Cortex of kidney (tissue), 1 donor: ENCODE results near the gene PALB2.

Experiments used
- DNase-seq: peaks from one replicate; lab custom pipeline; 2025; lab: John Stamatoyannopoulos, UW

PALB2 gene

DNA sequence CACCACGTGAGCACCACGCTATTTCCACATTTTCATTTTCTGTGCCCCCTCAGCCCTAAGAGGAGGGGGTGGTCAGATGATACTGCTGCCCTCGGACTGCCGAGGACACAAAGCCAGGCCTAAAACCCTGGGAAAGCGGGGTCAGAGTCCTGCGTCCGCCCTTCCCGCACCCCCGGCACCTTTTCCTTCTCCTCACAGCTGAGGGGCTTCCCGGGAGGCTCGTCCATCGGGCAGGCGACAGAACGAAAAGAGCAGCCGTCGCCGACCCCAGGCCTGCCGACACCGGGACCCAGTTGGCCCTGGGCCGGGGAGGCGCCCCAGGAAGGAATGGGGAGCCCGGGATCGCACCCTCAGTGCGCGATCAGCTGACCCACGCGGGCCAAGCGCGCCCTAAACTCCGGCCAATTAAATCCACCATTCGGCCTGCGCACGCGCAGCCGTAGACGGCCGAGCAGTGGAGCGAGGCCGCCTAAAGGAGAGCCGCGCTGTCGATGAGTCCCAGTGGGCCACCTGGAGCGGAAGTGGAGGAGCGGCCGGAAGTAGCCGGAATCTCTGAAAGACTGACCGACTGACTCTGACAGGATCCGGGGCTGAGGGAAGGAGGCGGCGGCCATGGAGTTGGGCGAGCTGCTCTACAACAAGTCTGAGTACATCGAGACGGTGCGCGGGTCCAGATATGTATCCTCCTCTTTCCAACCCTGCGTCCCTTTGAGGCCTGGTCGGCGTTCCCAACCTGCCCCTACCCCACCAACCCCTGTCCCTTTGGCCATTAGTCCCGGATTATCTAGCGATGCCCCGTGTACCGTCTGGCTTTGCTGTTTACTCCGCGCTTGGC, at the start of gene PALB2, which contains the start of gene DCTN5:
TSS of gene PALB2 (minus strand) at position 380 of the 835 bp plus-strand sequence. CDS start at position 227, 153 bp downstream.
TSS of gene DCTN5 (plus strand) at position 536 of the 835 bp plus-strand sequence. CDS start at position 613, 77 bp downstream.
- DNase-seq: peak; percentile 53

- DNase-seq: no peak
Observed at GRCh38 chr16:23689442-23690187, 48.5 kb upstream of the PALB2 start.

DNA sequence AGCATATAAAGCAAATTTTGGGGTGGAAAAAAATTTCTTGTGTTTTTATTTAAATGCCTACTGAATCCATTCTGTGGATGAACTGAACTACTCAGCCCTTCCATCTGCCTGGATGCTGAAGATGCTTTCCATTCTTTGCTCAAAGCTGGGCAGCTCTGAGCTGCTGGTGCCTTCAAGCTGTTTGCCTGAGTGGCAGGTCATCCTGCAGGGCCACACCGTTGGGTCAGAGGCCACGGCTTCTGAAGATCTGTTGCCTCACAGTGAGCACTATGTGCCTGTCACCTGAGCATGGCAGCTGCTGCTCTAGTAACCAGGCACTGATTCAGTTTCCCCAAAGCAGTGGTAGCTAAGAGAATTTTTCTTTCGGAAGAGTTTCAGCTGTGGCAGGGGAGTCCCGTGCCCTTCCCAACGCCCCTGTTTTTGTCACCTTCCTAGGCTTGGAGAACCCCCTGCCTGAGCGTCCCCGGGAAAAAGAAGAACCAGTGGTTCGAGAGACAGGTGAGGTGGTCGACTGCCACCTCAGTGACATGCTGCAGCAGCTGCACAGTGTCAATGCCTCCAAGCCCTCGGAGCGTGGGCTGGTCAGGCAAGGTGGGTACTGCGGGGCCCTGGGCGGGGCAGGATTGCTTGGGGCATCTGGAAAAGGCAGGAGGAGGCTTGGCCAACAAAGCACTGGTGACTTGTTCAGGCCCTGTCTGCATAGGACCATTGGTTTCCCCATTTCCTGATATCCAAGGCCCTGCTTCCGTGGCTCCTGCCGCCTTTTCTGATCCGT, 46.1 kb upstream of the PALB2 start:
- no peak for DNase-seq

DNA sequence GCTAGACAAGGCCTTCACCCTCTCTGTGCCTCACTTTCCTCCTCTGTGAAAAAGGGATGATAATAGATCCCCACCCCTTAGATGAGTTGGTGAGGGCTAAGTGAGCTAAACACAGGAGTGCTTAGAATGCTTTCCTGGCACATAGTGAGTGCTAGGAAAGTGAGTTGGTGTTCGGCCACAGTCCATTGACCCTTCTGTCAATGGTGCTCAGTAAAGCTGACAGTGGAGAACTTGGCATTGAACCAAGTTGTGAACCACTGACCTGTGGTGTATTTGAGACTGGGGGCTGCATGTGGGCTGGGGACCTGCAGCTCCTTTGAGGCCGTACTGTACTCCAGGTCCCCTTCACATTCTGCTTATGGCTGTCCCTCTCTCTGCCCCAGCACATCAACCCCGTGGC, 42.4 kb upstream of the PALB2 start:
- DNase-seq: no peak

DNA sequence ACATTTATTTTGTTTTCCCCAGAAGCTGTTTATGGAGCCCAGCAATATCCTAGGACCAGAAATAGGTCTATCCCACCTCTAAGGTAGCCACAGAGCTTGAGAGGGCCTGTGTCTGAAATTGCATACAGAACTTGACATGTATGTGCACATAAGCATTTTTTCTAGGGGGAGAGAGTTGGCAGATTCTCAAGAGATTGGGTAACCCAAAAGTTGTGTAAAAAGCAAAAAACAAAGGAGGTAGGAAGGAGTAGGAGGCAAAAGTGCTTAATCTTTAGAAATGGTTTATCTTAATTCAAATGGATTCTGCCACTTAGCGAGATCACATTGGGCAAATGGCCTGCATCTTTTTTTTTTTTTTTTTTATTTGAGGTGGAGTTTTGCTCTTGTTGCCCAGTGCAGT, 41.1 kb upstream of the PALB2 start:
- no peak for DNase-seq

GRCh38 chr16:23679986-23680336, 38.9 kb upstream of the PALB2 start:
- DNase-seq: no peak

DNA sequence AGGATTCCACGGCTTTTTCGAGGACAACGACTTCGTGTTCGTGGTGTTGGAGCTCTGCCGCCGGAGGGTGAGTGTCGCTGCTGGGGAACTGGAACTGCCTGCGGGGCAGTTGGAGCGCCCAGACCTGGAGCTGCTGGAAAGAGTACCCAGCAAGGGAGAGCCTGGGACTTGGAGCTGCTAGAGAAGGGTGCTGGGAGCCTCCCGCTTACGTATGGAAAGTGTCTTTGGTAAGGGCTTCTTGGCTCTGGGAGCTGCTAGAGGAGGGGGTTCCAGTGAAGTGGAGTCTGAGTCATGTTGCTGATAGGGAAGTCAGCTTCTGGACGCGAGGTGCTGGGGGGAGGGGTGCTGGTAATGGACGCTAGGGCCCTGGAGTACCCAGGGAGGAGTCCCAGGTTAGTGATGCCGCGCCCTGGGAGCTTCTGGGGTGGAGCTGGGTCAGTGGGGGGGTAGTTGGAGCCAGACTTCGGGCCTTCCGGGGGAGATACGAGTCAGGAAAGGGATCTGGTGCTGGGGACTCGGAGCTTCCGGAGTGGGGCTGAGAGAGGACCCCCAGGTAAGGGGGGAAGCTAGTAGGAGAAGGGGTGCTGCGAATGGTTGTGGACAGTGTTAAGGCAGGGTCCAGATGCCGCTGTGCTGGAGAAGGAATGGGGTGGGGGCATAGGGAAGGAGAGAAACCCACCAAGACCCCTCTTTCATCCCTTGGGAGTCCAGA, 38.3 kb upstream of the PALB2 start:
- no peak for DNase-seq

- DNase-seq: no peak
Observed at GRCh38 chr16:23678430-23679273, 37.5 kb upstream of the PALB2 start, which contains the start of gene PLK1. Gene PLK1, plus strand, starts transcription at chr16:23678889. Its CDS starts 44 bp downstream, at chr16:23678933.

DNA sequence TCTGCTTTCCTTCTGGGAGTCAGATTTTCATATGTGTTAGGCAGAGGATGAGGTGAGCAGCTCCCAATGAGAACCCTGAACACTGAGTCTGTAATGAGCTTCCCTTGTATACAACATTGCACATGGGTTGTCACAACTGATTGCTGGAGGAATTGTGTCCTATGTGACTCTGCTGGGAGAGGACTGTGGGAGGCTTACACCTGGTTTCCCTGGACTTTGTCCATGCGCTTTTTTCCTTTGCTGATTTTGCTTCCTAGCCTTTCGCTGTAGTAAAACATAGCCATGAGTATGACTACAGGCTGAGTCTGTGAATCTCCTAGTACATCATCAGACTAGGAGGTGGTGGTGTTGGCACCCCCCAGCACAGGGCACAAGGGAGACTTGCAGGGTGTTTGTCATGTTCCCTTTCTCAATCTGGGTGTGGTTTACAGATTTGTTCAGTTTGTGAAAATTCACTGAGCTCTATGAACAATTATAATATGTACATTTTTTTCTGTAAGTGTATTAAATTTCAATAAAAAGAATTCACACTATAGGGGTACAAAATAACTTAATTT, 35.9 kb upstream of the PALB2 start:
- DNase-seq: no peak

DNA sequence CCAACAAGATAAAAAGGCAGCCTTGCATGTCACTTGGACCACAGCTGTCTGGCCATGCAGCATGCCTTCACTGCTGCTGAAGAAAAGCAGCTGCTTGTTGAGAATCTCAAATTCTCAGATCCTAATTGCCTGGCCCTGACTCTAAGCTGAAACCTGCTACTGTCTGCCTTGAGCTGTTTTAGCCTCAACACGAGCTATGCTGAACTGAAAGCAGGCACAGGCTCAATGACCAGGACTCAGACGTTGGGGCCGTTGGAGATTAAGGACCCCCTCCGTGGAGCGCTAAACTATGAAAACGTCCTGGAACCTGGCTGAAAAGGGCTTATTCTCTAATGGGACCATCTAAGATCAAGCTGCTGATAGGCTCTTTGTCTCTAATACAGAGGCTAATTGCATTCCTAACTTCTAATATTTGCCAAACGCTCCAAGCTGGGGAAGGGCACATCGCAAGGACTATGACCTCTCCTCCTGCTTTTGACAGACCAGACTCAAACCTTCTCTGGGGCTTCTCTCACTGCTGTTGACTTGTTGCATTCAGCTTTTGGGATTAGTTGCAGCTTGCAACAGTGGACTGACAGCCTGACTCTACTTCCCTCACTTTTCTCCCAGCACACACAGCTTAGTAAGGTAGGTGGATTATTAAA, 33.0 kb upstream of the PALB2 start:
- no peak for DNase-seq

DNA sequence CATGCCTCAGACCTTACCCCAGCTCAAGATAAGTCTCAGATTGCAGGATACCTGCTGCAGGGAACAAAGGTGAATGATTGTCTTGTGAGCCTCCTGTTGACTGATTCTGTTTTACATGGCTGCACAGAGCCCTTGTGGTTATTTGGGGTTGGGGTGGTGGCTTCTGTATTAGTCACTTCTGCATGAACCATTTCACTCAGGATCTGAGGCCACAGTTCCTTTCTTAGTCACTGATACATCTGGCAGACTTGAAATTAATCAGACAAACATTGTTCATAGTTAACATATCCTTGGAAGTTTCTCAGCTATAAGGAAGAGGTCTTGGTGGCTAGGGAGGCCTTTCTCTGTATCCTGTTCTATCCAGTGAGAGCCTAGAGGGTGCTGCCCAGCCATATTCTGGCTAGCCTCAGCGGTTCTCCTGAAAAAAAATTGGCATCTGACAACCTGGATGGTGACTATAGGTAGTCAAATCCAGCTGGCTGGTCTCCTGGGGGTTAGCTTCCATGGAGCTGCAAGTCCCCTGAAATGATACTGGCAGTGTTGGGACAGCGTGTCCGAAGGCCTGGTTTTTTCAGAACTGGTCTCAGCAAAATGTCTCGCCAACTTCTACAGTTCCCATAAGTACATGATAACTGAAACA, 29.1 kb upstream of the PALB2 start:
- no peak for DNase-seq

DNA sequence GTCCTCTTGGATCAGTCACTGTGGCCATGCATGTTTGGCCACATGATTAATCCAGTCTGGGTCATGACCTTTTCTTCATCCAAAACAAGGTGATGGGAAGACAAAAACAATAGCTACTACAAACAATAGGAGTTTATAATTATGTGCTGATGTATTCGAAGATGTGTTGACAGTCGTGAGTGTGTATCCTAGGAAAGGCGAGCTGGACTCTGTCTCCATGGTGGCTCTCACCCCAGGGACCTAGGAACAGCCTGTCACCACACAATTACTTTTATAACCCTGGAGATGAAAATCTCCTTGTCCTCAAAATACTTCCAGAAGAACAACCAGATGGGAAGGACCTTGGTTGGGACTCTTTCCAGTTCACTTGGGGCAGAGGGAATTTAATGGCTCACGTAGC, 27.8 kb upstream of the PALB2 start:
- no peak for DNase-seq

- DNase-seq: no peak
Observed at GRCh38 chr16:23668225-23668624, 27.1 kb upstream of the PALB2 start.

DNA sequence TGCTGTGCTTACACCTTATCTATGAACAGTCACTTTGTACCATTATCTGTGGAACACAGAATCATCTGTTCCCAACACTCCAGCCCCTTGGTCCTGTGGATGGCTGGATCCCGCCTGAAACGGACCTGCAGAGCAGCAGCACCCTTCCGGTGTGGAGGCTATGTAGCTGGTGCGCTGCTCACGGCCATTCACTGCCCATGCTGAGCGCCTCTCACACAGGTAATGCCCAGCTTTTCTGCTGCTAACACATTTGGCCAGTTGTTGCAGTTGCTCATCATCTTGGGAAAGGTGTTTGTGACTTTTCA, 26.2 kb upstream of the PALB2 start:
- DNase-seq: no peak

DNA sequence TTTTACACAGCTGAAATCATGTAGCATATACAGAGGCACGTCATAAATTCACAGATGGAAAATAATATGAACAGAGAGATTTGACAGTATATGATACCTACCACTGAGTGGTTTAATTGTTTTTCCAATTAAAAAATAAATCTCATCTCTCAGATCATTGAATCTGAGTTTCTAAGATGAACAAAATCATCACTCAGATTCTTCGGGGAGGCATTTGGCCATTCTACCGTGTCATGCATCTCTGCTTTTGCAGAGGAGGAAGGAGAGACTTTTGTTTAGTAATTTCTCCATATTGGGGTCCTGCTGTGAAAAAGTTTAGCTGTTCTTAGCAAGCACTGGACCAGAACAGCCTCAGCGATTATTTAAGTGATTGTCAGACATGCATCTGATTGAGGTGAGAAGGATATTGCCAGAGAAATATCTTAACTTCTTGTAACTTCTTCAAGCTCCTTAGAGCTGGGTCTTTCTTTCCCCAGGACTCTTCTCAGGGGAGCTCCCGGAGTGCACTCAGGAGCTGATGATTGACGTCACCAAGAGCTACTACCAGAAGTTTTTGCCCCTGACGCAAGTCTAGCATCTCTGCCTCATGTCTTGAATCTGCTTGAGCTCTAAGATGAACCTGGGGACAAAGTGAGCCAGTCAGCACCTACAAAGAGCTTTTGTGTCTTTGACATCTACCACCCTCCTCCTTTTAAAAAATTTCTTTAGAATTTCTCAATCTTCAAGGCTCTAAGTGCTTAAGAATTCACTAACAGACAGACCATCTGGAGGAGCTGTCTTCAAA, 25.7 kb upstream of the PALB2 start:
- no peak for DNase-seq

DNA sequence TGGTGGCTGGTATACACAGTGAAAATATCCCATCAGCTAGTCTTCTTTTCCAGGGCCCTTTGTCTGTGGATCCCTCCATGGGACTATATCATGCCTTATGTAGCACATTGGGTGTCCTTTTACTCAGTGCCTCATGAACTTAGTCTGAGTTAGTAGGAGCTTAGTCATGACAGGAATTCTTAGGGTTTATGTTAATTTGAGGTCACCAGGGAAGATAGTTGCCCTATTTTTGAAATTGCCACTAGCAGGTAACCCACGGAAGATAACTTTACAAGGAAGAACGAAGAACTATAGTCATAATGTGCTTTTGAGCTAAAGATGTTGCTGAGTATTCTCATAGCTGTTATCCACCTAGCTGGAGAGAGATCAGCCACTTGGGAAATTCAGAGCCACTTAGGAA, 22.8 kb upstream of the PALB2 start:
- DNase-seq: no peak

GRCh38 chr16:23651943-23652468, 10.9 kb upstream of the PALB2 start:
- no peak for DNase-seq

GRCh38 chr16:23650674-23651416, 9.7 kb upstream of the PALB2 start:
- no peak for DNase-seq
